GM10847 (cell line): ENCODE results near the gene PBRM1.

Source experiments
- POLR2A ChIP-seq: IDR thresholded peaks from 2 replicates; pipeline ENCODE4 v1.6.1; 2011; ENCODE audit not compliant: insufficient read length; ENCODE audit errors: extremely low read depth

PBRM1 gene

DNA sequence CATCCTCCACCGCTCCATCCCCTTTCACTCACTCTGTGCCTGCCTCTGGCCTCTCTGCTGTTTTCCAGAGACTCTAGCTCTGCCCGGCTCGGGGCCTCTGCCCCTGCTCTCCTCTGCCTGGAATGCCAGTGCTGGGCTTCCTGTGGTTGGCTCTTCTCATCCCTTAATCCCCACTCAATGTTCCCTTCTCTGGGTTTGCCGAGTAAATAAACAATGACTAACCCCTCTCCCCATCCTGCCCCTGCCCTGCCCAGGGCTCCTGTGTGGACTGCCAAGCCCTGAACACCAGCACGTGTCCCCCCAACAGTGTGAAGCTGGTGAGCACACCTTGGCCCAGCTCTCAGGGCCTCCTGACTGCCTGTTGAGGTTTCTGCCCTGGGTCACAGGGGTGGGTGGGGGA is 178.4 kb downstream of the PBRM1 start:
- no peak for TF ChIP-seq POLR2A

DNA sequence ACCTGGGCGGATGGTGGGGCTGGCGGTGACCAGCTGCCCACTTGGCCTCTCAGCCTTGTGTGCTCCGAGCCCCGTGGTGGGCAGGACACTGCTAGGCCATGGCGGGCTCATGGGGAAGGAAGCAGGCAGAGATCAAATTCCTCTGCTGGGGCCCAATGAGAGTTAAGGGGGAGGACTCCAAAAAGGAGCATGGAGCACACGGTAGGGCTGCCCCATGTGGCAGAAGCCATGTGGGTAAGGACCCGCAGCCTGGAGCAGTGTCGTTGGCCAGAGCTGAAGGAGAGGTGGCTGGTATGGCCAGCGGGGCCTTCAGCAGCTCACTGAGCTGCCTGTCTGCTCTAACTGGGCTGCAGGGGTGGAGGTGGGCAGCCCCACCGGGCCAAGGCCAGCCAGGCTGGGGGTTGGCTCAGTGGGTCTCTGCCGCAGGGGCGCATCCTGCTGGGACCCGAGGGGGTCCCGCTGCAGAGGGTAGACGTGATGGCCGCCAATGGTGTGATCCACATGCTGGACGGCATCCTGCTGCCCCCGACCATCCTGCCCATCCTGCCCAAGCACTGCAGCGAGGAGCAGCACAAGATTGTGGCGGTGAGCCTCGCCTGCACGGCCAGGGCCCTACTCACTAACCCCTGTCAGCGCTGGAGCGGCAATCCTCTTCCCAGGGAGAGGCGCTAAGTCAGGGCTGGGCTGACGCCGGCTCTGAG is 179.3 kb downstream of the PBRM1 start:
- TF ChIP-seq POLR2A = no peak

- TF ChIP-seq POLR2A = no peak
Observed at GRCh38 chr3:52504977-52505376, 180.7 kb downstream of the PBRM1 start.

GRCh38 chr3:52503788-52504424 is 181.8 kb downstream of the PBRM1 start:
- TF ChIP-seq POLR2A = no peak

DNA sequence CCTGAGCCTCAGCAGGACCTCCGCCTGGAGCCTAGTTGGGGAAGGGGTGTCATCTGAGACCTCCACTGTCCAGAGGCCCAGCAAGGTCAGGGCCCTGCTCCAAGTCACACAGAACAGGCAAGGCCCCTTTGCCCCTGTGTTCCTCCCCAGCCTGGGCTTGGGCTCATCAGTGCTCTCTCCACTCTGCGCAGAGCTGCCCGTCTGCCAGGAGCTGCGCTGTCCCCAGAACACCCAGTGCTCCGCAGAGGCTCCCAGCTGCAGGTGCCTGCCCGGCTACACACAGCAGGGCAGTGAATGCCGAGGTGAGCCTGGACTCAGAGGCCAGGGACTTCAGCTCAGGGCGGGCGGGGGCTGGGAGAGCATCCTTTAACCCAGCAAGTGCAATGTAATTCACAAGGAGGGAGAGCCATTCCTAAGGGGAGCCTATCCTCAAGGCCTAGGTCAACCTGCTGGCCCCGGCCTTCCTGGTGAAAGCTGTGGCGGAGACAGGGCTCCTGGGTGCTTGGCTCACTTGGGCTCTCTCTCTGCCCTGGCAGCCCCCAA is 182.8 kb downstream of the PBRM1 start:
- TF ChIP-seq POLR2A = no peak

- TF ChIP-seq POLR2A = no peak
Observed at GRCh38 chr3:52502001-52502400, 183.7 kb downstream of the PBRM1 start.

DNA sequence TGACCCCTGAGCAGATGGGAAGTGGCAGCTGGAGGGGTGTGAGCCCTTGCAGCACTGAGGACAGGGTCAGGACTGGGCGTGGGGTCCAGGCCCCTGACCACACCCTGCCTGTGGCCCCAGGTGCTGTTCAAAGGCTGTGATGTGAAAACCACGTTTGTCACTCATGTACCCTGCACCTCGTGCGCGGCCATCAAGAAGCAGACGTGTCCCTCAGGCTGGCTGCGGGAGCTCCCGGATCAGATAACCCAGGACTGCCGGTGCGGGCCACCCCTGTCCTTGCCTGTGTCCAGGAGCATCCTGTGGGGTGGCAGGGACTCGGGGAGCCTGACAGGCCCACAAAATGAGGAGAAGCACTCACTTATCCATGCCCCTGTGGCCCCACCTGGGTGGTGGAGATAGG is 184.7 kb downstream of the PBRM1 start:
- no peak for TF ChIP-seq POLR2A

DNA sequence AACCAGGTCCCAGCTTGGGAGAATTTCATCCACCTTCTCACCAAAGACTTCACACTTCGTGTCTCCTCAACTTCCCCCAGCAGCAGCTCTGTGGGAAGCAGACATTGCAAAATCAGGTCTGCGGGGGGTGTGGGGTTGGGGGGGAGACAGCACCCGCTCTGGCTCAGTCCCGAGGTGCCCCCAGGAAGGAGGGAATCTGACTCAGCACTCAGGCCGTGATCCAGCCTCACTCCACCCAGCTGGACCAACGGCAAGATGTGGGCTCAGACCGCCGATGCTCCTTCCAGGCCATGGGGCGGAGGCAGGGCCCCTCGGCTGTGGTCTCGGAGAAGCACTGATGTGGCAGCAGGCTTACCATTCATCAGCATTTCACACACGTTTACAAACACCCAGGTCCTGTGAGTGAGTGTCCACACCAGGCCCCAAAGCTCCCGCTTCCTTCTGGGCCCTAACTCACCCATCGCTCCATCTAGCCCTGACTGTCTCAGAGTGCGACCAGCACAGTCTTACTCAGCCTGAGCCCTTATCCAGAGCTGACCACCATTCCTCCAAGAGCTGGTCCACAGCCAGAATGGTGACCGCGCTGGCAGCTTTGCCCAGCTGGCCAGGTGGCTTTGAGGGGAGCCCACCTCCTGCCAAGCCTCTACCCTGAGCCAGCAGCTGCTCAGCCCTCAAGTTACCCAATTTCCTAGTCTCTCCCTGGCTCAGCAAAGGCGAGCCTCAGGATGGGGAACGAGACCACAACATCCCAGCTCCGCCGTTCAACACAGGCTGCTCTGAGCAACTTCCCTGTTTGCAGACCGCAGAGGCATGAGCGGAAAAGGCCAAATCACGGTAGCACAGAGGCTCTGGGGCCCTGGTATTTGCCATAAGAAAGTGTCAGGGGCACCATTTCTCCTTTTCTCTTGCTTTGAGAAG is 187.3 kb downstream of the PBRM1 start:
- no peak for TF ChIP-seq POLR2A

DNA sequence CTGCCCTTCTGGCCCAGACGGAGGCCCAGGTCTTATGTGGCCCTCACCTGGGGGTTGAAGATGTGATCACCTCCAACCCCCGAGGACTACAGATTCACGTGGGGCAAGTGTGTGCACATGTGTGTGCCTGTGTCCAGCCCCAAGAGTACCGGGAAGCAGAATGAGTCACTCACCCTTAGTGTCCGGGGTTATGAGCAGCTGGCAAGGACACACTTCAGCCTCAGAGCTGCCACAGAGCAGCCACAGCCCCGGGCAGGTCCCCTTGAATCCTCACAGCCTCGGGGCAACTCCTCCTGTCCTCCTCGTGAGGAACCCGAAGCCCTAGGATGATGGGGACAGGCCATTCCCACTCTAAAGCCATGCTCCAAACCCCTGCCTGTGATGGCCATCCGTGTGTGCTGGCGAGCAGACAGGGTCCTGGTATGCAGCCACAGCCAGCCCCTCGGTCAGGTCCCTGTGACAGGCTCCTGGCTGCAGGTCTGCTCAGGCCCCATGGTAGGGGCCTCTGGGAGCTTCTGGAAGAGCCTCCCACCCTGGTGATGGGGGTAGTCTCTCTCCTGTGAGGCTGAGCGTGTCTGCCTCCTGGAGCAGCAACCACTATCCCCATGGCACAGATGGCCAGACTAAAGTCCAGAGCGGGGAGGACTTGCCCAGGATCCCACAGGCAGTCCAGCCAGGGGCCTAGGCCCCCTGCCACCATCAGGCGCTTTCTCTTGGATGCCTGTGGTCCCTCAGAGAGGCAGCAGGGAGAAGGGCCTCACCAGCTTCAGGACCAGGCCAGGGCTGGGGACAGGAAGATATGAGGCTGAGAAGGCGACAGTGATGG is 189.7 kb downstream of the PBRM1 start:
- TF ChIP-seq POLR2A = no peak
